Measurements from ENCODE around the gene MYEF2. TPM values are rescaled to one million over a fixed set of nuclear protein-coding genes. Genes with fewer than 3 reads are reported as not detected.

Gene MYEF2
- total and polyA plus RNA-seq, 2 experiments from 2014 or later = 62.0 to 79.7 TPM

DNA sequence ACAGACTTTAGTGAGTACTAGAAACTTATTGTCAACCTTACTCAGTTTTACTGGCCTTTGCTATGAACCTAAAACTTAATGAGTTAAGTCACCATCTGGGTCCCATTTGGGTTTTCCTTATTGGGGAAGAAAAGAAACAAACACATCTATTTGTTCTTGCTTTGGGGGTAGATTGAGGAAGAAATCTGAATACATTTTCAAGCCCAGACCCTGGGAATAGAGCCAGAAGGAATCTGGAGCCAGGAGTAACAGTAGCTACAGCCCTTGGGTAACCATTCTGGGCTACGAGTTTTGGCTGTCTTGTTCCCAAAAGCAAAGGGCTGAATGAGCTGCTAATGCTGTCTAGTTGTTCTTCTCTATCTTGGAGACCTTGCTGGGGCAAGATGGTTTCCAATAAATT, 44.5 kb upstream of the MYEF2 start:
- Mint-ChIP-seq H3K27me3 (ENCODE audit: insufficient read depth, low read depth, poor library complexity) (peaks cover 3% of the 10 kb centered on the region), H3K27ac (no peak overlapping the region), H3K9me3 (no peaks in the 10 kb centered on the region), H3K36me3 (ENCODE audit: low read depth) (no peaks in the 10 kb centered on the region; the same call in 2 of the 3 replicates), H3K4me1 (no peaks in the 10 kb centered on the region), H3K4me3 (no peak overlapping the region)
- Histone ChIP-seq H2AFZ (no peak overlapping the region), H3K4me3 (no peak overlapping the region), H3K36me3 (ENCODE audit: insufficient read depth) (no peaks in the 10 kb centered on the region), H3K27ac (ENCODE audit: low read depth) (no peak overlapping the region), H3K4me1 (ENCODE audit: insufficient read depth) (no peaks in the 10 kb centered on the region), H3K27me3 (ENCODE audit: insufficient read depth) (no peaks in the 10 kb centered on the region), H3F3A (replicated peaks; ENCODE audit: low read depth) (no peaks in the 10 kb centered on the region), H4K20me1 (replicated peaks; ENCODE audit: insufficient read depth) (no peaks in the 10 kb centered on the region), H3K9me2 (ENCODE audit: insufficient read depth) (no peaks in the 10 kb centered on the region; the same call in 1 of the 2 replicates), H3K4me2 (no peak overlapping the region), H3K79me2 (replicated peaks; ENCODE audit: insufficient read depth) (no peaks in the 10 kb centered on the region)
- ATAC-seq = no peak
- no peak for DNase-seq (ENCODE audit: low spot score)
- TF ChIP-seq, protein P1, sequence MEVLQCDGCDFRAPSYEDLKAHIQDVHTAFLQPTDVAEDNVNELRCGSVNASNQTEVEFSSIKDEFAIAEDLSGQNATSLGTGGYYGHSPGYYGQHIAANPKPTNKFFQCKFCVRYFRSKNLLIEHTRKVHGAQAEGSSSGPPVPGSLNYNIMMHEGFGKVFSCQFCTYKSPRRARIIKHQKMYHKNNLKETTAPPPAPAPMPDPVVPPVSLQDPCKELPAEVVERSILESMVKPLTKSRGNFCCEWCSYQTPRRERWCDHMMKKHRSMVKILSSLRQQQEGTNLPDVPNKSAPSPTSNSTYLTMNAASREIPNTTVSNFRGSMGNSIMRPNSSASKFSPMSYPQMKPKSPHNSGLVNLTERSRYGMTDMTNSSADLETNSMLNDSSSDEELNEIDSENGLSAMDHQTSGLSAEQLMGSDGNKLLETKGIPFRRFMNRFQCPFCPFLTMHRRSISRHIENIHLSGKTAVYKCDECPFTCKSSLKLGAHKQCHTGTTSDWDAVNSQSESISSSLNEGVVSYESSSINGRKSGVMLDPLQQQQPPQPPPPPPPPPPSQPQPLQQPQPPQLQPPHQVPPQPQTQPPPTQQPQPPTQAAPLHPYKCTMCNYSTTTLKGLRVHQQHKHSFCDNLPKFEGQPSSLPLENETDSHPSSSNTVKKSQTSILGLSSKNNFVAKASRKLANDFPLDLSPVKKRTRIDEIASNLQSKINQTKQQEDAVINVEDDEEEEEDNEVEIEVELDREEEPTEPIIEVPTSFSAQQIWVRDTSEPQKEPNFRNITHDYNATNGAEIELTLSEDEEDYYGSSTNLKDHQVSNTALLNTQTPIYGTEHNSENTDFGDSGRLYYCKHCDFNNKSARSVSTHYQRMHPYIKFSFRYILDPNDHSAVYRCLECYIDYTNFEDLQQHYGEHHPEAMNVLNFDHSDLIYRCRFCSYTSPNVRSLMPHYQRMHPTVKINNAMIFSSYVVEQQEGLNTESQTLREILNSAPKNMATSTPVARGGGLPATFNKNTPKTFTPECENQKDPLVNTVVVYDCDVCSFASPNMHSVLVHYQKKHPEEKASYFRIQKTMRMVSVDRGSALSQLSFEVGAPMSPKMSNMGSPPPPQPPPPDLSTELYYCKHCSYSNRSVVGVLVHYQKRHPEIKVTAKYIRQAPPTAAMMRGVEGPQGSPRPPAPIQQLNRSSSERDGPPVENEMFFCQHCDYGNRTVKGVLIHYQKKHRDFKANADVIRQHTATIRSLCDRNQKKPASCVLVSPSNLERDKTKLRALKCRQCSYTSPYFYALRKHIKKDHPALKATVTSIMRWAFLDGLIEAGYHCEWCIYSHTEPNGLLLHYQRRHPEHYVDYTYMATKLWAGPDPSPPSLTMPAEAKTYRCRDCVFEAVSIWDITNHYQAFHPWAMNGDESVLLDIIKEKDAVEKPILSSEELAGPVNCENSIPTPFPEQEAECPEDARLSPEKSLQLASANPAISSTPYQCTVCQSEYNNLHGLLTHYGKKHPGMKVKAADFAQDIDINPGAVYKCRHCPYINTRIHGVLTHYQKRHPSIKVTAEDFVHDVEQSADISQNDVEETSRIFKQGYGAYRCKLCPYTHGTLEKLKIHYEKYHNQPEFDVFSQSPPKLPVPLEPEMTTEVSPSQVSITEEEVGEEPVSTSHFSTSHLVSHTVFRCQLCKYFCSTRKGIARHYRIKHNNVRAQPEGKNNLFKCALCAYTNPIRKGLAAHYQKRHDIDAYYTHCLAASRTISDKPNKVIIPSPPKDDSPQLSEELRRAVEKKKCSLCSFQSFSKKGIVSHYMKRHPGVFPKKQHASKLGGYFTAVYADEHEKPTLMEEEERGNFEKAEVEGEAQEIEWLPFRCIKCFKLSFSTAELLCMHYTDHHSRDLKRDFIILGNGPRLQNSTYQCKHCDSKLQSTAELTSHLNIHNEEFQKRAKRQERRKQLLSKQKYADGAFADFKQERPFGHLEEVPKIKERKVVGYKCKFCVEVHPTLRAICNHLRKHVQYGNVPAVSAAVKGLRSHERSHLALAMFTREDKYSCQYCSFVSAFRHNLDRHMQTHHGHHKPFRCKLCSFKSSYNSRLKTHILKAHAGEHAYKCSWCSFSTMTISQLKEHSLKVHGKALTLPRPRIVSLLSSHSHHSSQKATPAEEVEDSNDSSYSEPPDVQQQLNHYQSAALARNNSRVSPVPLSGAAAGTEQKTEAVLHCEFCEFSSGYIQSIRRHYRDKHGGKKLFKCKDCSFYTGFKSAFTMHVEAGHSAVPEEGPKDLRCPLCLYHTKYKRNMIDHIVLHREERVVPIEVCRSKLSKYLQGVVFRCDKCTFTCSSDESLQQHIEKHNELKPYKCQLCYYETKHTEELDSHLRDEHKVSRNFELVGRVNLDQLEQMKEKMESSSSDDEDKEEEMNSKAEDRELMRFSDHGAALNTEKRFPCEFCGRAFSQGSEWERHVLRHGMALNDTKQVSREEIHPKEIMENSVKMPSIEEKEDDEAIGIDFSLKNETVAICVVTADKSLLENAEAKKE (CRISPR knock-in tag; IDR thresholded peaks at IDR 0.05) = no peak
- TF ChIP-seq, protein P2, sequence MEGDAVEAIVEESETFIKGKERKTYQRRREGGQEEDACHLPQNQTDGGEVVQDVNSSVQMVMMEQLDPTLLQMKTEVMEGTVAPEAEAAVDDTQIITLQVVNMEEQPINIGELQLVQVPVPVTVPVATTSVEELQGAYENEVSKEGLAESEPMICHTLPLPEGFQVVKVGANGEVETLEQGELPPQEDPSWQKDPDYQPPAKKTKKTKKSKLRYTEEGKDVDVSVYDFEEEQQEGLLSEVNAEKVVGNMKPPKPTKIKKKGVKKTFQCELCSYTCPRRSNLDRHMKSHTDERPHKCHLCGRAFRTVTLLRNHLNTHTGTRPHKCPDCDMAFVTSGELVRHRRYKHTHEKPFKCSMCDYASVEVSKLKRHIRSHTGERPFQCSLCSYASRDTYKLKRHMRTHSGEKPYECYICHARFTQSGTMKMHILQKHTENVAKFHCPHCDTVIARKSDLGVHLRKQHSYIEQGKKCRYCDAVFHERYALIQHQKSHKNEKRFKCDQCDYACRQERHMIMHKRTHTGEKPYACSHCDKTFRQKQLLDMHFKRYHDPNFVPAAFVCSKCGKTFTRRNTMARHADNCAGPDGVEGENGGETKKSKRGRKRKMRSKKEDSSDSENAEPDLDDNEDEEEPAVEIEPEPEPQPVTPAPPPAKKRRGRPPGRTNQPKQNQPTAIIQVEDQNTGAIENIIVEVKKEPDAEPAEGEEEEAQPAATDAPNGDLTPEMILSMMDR (conservative IDR thresholded peaks at IDR 0.05; ENCODE audit: low read depth in 2 of 2) = no peak
- no peak for TF ChIP-seq JUNB (IDR thresholded peaks at IDR 0.05; ENCODE audit: unreplicated experiment)
- TF ChIP-seq NANOG (IDR thresholded peaks at IDR 0.05; ENCODE audit: borderline replicate concordance) = no peak
- no peak for TF ChIP-seq EZH2phosphoT487 (IDR thresholded peaks at IDR 0.05; ENCODE audit: unreplicated experiment)
- no peak for TF ChIP-seq ZNF114 (CRISPR knock-in tag; IDR thresholded peaks at IDR 0.05)
- no peak for TF ChIP-seq CREB1 (CRISPR knock-in tag; IDR thresholded peaks at IDR 0.05; ENCODE audit: low read depth)
- no peak for TF ChIP-seq ZNF331 (CRISPR knock-in tag; IDR thresholded peaks at IDR 0.05; ENCODE audit: low read depth)
- TF ChIP-seq, protein P3, sequence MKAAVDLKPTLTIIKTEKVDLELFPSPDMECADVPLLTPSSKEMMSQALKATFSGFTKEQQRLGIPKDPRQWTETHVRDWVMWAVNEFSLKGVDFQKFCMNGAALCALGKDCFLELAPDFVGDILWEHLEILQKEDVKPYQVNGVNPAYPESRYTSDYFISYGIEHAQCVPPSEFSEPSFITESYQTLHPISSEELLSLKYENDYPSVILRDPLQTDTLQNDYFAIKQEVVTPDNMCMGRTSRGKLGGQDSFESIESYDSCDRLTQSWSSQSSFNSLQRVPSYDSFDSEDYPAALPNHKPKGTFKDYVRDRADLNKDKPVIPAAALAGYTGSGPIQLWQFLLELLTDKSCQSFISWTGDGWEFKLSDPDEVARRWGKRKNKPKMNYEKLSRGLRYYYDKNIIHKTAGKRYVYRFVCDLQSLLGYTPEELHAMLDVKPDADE (IDR thresholded peaks at IDR 0.05) = no peak
- TF ChIP-seq, protein P4, sequence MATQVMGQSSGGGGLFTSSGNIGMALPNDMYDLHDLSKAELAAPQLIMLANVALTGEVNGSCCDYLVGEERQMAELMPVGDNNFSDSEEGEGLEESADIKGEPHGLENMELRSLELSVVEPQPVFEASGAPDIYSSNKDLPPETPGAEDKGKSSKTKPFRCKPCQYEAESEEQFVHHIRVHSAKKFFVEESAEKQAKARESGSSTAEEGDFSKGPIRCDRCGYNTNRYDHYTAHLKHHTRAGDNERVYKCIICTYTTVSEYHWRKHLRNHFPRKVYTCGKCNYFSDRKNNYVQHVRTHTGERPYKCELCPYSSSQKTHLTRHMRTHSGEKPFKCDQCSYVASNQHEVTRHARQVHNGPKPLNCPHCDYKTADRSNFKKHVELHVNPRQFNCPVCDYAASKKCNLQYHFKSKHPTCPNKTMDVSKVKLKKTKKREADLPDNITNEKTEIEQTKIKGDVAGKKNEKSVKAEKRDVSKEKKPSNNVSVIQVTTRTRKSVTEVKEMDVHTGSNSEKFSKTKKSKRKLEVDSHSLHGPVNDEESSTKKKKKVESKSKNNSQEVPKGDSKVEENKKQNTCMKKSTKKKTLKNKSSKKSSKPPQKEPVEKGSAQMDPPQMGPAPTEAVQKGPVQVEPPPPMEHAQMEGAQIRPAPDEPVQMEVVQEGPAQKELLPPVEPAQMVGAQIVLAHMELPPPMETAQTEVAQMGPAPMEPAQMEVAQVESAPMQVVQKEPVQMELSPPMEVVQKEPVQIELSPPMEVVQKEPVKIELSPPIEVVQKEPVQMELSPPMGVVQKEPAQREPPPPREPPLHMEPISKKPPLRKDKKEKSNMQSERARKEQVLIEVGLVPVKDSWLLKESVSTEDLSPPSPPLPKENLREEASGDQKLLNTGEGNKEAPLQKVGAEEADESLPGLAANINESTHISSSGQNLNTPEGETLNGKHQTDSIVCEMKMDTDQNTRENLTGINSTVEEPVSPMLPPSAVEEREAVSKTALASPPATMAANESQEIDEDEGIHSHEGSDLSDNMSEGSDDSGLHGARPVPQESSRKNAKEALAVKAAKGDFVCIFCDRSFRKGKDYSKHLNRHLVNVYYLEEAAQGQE (IDR thresholded peaks at IDR 0.05; ENCODE audit: unreplicated experiment) = no peak
- no peak for TF ChIP-seq STAT1 (IDR thresholded peaks at IDR 0.05; ENCODE audit: unreplicated experiment)
- no peak for TF ChIP-seq EZH2 (IDR thresholded peaks at IDR 0.05; ENCODE audit: low read depth, unreplicated experiment)

Measured in GM23338 (cell line).